SH-SY5Y (cell line): ENCODE measurements around the gene DHCR24.
A peak's percentile ranks its signal among the peaks of the same experiment; 100 is the strongest.

ENCODE experiments used
- GATA2 ChIP-seq: IDR thresholded peaks from 2 replicates; pipeline ENCODE4 v1.6.1; 2011; ENCODE audit warnings: mild to moderate bottlenecking, low read depth, low read length
- GATA3 ChIP-seq: IDR thresholded peaks from 2 replicates; pipeline ENCODE4 v1.6.1; 2011; ENCODE audit warnings: low read depth, mild to moderate bottlenecking, low read length, moderate library complexity

Gene DHCR24

DNA sequence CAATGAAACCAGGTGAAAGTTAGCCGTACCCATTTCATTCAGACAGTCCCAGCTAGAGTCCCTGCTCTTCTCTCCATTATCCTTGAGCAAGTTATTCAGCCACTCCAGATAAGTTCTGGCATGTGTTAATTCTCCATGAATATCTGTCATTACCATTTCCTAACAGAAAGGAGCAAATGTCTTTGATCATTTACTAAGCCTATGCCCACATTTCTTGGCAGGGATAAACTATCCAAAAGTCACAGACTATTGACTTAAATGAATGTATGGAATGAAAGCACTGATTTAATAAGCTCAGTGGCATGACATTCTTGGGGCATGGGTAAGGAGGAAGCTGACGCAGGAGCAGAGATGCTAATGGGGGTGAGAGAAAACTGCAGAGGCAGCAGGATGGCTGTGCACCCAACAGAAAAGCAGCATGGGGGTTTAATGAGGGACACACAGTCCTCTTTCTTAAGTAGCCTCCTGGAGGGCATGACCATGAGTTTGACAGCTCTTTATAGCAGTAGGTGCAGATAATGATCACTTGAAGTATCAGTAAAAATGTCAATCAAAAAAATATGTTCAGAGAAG lies 17.6 kb upstream of the DHCR24 start:
- no peak for TF ChIP-seq GATA2
- no peak for TF ChIP-seq GATA3

- TF ChIP-seq GATA3 (no peak), GATA2 (no peak)
Observed at GRCh38 chr1:54894271-54894670, 7.3 kb upstream of the DHCR24 start.

DNA sequence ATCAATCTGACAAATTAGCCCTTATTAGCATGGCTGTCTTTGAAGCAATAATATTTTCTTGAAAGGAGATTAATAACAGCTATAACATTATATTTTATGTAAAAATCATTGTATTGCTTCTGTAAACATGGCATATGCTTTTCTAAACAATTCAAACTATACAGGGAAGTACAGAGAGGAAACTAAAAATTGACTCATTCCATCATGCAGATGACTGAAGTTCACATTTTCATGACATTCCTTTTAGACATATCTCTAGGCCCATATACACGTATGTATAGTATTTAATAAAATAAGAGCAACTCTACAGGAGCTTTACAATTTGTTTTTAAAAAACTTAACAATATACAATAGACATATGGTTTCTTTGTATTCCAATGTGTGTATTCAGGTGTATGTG lies 5.6 kb upstream of the DHCR24 start:
- TF ChIP-seq GATA3 (no peak), GATA2 (no peak)

- no peak for TF ChIP-seq GATA2
- TF ChIP-seq GATA3: no peak
Observed at GRCh38 chr1:54889132-54889725, 2.2 kb upstream of the DHCR24 start.

DNA sequence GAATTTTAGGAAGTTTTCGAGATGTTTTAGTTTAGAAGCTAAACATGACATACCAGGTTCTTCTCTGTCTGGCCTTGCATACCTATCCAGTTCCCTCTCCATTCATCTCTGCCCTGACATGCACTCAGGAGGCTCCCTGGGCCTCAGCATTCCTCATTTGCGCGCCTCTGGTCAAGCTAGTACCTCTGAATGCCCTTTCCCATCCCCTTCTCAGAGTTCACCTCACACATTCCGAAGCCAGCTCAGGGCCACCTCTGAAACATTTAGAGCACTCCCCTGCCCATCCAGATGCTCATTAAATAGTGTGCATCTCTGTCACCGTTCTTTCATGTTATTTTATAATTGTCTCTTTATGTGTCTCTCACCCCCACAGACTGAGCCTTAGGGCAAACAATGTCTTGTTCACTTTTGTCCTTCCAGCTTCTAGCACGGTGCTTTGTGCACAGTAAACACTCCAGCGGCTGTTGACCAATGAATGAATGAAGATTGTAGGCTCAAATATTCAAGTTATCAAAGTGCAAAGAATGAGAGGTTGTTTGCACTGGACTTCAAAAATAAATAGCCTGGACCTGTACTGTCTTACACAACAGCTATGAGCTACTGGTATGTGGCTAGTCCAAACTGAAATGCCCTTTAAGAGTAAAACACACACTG lies 1.2 kb upstream of the DHCR24 start:
- TF ChIP-seq GATA3 (no peak), GATA2 (no peak)

GRCh38 chr1:54887665-54888071 lies 673 bp upstream of the DHCR24 start:
- TF ChIP-seq GATA2: no peak
- TF ChIP-seq GATA3: no peak

DNA sequence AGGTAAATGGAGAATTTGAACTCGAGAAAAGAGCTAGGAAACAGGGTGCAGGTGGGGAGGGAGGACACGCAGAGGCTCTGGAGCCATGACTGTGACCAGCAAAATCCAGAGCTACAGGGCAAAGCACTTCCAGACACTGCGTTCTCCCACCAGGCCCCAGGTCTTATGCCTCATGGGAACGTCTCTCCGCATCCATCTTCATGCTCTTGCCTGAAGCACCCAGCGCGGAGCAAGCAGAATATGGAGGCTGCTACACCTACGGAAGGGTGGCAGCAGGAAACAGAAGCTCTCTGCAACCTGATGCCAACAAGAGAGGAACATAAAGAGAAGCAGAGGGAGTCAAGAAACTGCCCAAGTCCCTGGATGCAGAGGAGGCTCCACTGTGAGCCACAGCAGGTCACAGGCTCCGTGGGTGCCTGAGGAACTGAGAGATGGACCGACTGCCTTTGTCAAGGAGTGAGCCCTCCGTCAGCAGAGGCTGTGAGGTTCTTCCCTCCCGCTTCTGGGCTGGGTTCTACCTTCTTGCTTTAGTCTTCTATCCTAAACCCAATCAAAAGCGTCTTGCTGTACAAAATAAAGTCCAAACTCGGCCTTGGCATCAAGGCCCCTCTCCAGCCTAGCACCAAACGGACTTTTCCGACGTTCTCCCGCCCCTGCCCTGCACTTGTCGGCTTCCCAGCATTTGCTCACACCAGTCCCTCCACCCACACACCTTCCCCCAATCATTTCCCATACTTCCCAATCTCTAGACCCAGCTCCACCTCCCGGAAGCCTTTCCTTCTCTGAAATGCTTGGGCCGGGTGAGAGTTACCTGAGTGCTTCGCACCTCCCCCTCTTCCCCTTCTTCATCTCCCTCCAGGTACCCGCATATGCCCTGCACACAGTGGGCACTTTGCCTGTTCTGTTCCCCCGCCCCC lies 930 bp downstream of the DHCR24 start:
- TF ChIP-seq GATA3 (no peak), GATA2 (no peak)

GRCh38 chr1:54885237-54885679 lies 1.7 kb downstream of the DHCR24 start:
- TF ChIP-seq GATA2 (peak; percentile 85), GATA3 (no peak; the same call in 1 of the 2 replicates)

DNA sequence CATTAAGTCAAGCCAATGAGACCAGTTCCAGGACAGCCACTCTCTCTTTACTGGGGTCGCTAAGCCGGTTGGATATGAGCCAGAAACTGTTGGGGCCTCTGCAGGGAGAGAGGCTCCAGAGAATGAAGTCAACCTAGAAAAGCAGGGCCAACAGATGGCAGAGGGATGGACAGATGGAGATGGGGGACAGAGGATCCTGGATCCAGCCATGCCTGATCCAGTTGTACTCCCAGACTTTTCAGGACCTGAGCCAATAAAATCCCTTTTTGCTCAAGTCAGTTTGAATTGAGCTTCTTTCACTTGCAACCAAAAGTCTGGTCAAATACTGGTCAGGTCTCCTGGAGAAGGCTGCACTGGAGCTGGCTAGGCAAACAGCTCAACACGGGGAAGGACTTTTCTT lies 2.2 kb downstream of the DHCR24 start:
- no peak for TF ChIP-seq GATA3
- no peak for TF ChIP-seq GATA2

GRCh38 chr1:54884135-54884586 lies 2.8 kb downstream of the DHCR24 start:
- TF ChIP-seq GATA2 (no peak), GATA3 (no peak)

GRCh38 chr1:54883349-54884102 lies 3.5 kb downstream of the DHCR24 start:
- TF ChIP-seq GATA2: no peak
- no peak for TF ChIP-seq GATA3

- TF ChIP-seq GATA3 (no peak), GATA2 (no peak)
Observed at GRCh38 chr1:54882519-54882918, 4.5 kb downstream of the DHCR24 start.

GRCh38 chr1:54879872-54880271 lies 7.1 kb downstream of the DHCR24 start:
- TF ChIP-seq GATA3: no peak
- TF ChIP-seq GATA2: no peak

- TF ChIP-seq GATA2: no peak
- no peak for TF ChIP-seq GATA3
Observed at GRCh38 chr1:54876814-54877213, 10.2 kb downstream of the DHCR24 start.
